K562 (cell line): ENCODE data around the gene RPL3. TPM values are rescaled to one million over a fixed set of nuclear protein-coding genes. Genes with fewer than 3 reads are reported as not detected.

ENCODE experiments used
- ATAC-seq: fragments of 200-7000 bp; cut with Tn5 transposase; 3 replicates; pipeline ENCODE4 v1.9.1; 2020; ENCODE audit warnings: moderate library complexity
- BruUV-seq: library from RNA; stranded (reverse); fragments of 400-500 nt; replicated peaks from 2 replicates; lab custom pipeline; 2021; lab: Mats Ljungman, UMichigan
- CTCF ChIA-PET: fragments of 300-600 bp; formaldehyde crosslinking; extraction: SDS; loops from one replicate; lab custom pipeline; 2021; ENCODE audit warnings: low intra/inter-chr PET ratio; lab: Yijun Ruan, JAX
- POLR2A ChIA-PET: fragments of 300-600, 350-650 bp; sonication (Branson Sonifier 250); formaldehyde crosslinking; extraction: SDS; loops from one replicate; lab custom pipeline; 2021; ENCODE audit warnings: antibody characterized with exemption, inconsistent platforms; lab: Yijun Ruan, JAX
- DNase-seq, 4 experiments: peaks; one replicate each; pipeline versions ENCODE4 v3.0.0 to v3.0.0-alpha.2; 2011 to 2018; ENCODE audit warnings: low spot score in 3 of 4, mixed read lengths in 3 of 4; ENCODE audit errors: extremely low read depth in 1 of 4
- FAIRE-seq: peaks from 2 replicates; lab custom pipeline; 2011; peaks lifted over from hg19 to GRCh38; lab: Jason Lieb, UNC
- H2AFZ ChIP-seq: 2 replicates; pipeline ENCODE4 v1.6.0; 2011; ENCODE audit warnings: low read depth, low read length, control low read depth, inconsistent platforms
- H3K27ac ChIP-seq: fragments of 200-600 bp; 3 replicates; pipeline ENCODE4 v1.8.0; 2011; ENCODE audit warnings: low read depth, mild to moderate bottlenecking, control low read depth, inconsistent platforms, low read length, moderate library complexity, mixed read lengths; ENCODE audit errors: extremely low read depth
- H3K27me3 ChIP-seq, 2 experiments: fragments of 300-600 bp in 1 of 2; 2 replicates in 1 of 2; 3 replicates in 1 of 2; pipeline versions ENCODE4 v1.6.0 to v1.8.0; 2011; ENCODE audit warnings: inconsistent platforms in 2 of 2, low read length in 2 of 2, mild to moderate bottlenecking in 1 of 2, mixed read lengths in 1 of 2, moderate library complexity in 1 of 2; ENCODE audit not compliant: control insufficient read depth in 2 of 2, insufficient read depth in 2 of 2
- H3K36me3 ChIP-seq: fragments of 300-600 bp; 3 replicates; pipeline ENCODE4 v1.8.0; 2011; ENCODE audit warnings: mild to moderate bottlenecking, low read length, inconsistent platforms; ENCODE audit not compliant: control insufficient read depth, insufficient read depth
- H3K4me1 ChIP-seq, 2 experiments: fragments of 200-600 bp in 1 of 2; replicated peaks in 1 of 2; 2 replicates in 1 of 2; 3 replicates in 1 of 2; pipeline versions ENCODE4 v1.5.1 to v1.8.0; 2011; ENCODE audit warnings: inconsistent platforms in 2 of 2, low read length in 2 of 2, mild to moderate bottlenecking in 1 of 2, mixed read lengths in 1 of 2, moderate library complexity in 1 of 2; ENCODE audit not compliant: control insufficient read depth in 2 of 2, insufficient read depth in 2 of 2
- H3K4me2 ChIP-seq: 2 replicates; pipeline ENCODE4 v1.6.1; 2011; ENCODE audit warnings: low read length, control low read depth, inconsistent platforms, mixed read lengths; ENCODE audit not compliant: insufficient read depth
- H3K4me3 ChIP-seq: fragments of 200-600 bp; sonication (generic), shearing (Covaris generic); 2 replicates; pipeline ENCODE4 v1.5.1; 2016; ENCODE audit warnings: control low read depth, inconsistent platforms
- H3K79me2 ChIP-seq: fragments of 200-600 bp; 3 replicates; pipeline ENCODE4 v1.8.0; 2011; ENCODE audit warnings: low read length, inconsistent platforms; ENCODE audit not compliant: control insufficient read depth, insufficient read depth
- H3K9ac ChIP-seq, 2 experiments: 2 replicates each; pipeline versions ENCODE4 v1.6.0 to v1.6.1; 2011; ENCODE audit warnings: low read depth in 2 of 2, low read length in 2 of 2, control low read depth in 1 of 2, inconsistent platforms in 1 of 2, mild to moderate bottlenecking in 1 of 2, mixed read lengths in 1 of 2; ENCODE audit not compliant: insufficient read depth in 1 of 2
- H3K9me1 ChIP-seq: one replicate; pipeline ENCODE4 v1.6.0; 2011; ENCODE audit warnings: inconsistent platforms, mild to moderate bottlenecking, low read length, moderate library complexity; ENCODE audit not compliant: control insufficient read depth, insufficient read depth
- H3K9me3 ChIP-seq: replicated peaks from 2 replicates; pipeline ENCODE4 v1.5.1; 2011; ENCODE audit warnings: low read depth, low read length, inconsistent platforms; ENCODE audit not compliant: control insufficient read depth, insufficient read depth
- H4K20me1 ChIP-seq: replicated peaks from 2 replicates; pipeline ENCODE4 v1.6.1; 2011; ENCODE audit warnings: low read length, inconsistent platforms, mixed read lengths; ENCODE audit not compliant: control insufficient read depth, insufficient read depth
- CBX8 ChIP-seq: fragments of 200-600 bp; sonication (generic); IDR thresholded peaks from 2 replicates; pipeline ENCODE4 v1.6.1; 2012; ENCODE audit warnings: borderline replicate concordance, mixed run types, low read depth, mild to moderate bottlenecking, moderate library complexity, mixed read lengths, low read length, control low read depth, inconsistent platforms; ENCODE audit not compliant: poor library complexity, severe bottlenecking; ENCODE audit errors: extremely low read depth
- HLTF ChIP-seq: fragments of 450-650 bp; IDR thresholded peaks from 2 replicates; pipeline ENCODE4 v1.6.1; 2016
- HMG20B ChIP-seq: fragments of 250-450 bp; sonication (Bioruptor Pico); IDR thresholded peaks from 2 replicates; pipeline ENCODE4 v1.5.0; 2021; ENCODE audit warnings: mild to moderate bottlenecking
- HMGN3 ChIP-seq: IDR thresholded peaks from 2 replicates; pipeline ENCODE4 v1.6.1; 2011; ENCODE audit warnings: borderline replicate concordance, low read depth, mild to moderate bottlenecking, mixed read lengths, low read length; ENCODE audit not compliant: insufficient read length; ENCODE audit errors: extremely low read depth
- MEIS2 ChIP-seq: fragments of 450-650 bp; IDR thresholded peaks from 2 replicates; pipeline ENCODE4 v1.6.1; 2014; ENCODE audit warnings: mild to moderate bottlenecking; ENCODE audit not compliant: partially characterized antibody
- NFRKB ChIP-seq: fragments of 450-650 bp; IDR thresholded peaks from 2 replicates; pipeline ENCODE4 v1.6.1; 2016; ENCODE audit warnings: low read depth
- NR2C1 ChIP-seq, 2 experiments: fragments of 450-650 bp; IDR thresholded peaks; 2 replicates each; pipeline ENCODE4 v1.6.1; 2017; ENCODE audit warnings: mild to moderate bottlenecking in 2 of 2, antibody characterized with exemption in 1 of 2, inconsistent platforms in 1 of 2, missing compliant biosample characterization in 1 of 2, missing genetic modification characterization in 1 of 2
- RAD51 ChIP-seq: fragments of 450-650 bp; IDR thresholded peaks from 2 replicates; pipeline ENCODE4 v1.7.1; 2016; ENCODE audit warnings: low read depth, mild to moderate bottlenecking, borderline replicate concordance
- SLC30A9 ChIP-seq: fragments of 250-450 bp; sonication (Bioruptor Pico); IDR thresholded peaks from 2 replicates; pipeline ENCODE4 v1.8.0; 2022; ENCODE audit warnings: mild to moderate bottlenecking, moderate library complexity
- SRSF7 ChIP-seq: fragments of 200-400 bp; formaldehyde crosslinking; optimal IDR thresholded peaks from 2 replicates; pipeline ENCODE3; 2017; ENCODE audit warnings: mild to moderate bottlenecking, low read depth, low read length
- TCFL5 ChIP-seq: fragments of 250-450 bp; sonication (Bioruptor Pico); conservative IDR thresholded peaks from 2 replicates; pipeline ENCODE4 v1.6.1; 2021; ENCODE audit warnings: mild to moderate bottlenecking, moderate library complexity, matching md5 sums
- ZNF551 ChIP-seq: fragments of 250-450 bp; sonication (Bioruptor Pico); IDR thresholded peaks from 2 replicates; pipeline ENCODE4 v1.5.0; 2021; ENCODE audit warnings: mild to moderate bottlenecking, moderate library complexity
- WGBS: fragments of 100-300 bp; shearing (Covaris generic); methylation state at CpG from one replicate; pipeline ENCODE4 v1.1.6; 2016; ENCODE audit warnings: low coverage, mixed read lengths; ENCODE audit not compliant: insufficient coverage; ENCODE audit errors: missing lambda C conversion rate; 5-methylcytosine and 5-hydroxymethylcytosine counted together
- in situ Hi-C: fragments of 300-500 bp; cut with MboI; formaldehyde crosslinking; loops from 4 replicates; pipeline ENCODE4 v1.15.0; 2018; ENCODE audit warnings: inconsistent platforms, mixed read lengths
- intact Hi-C: fragments of 100-400 bp; cut with micrococcal nuclease; formaldehyde crosslinking; loops from 2 replicates; pipeline ENCODE4 v1.14.2; 2022
- polyA plus RNA-seq, 8 experiments: library from polyadenylated mRNA; depleted of rRNA in 4 of 8; stranded (reverse) in 5 of 8; unstranded in 3 of 8; fragments of >200 nt; fragmentation: Nextera tagmentation in 2 of 8; fragmentation: Illumina TruSeq in 1 of 8; extraction: Ambion mirVana in 2 of 8; extraction: Trizol in 1 of 8; gene quantifications; 2 replicates each; pipeline versions ENCODE4 v1.2.1 to v1.2.3, GENCODE V29; 2011 to 2014; ENCODE audit warnings: inconsistent platforms in 1 of 8, missing spikeins in 1 of 8
- total RNA-seq, 7 experiments: library from RNA; depleted of rRNA in 6 of 7; stranded (reverse); fragments of >200 nt in 6 of 7; fragmentation: Illumina TruSeq in 2 of 7; extraction: Trizol in 2 of 7; gene quantifications; 2 replicates each; pipeline versions ENCODE4 v1.2.1 to v1.2.3, GENCODE V29; 2011 to 2021; ENCODE audit warnings: low replicate concordance in 1 of 7
- TF ChIP-seq, protein P1 (sequence below): fragments of 450-650 bp; formaldehyde crosslinking; IDR thresholded peaks from 2 replicates; pipeline ENCODE4 v1.4.0; 2022; ENCODE audit warnings: missing genetic modification characterization
- TF ChIP-seq, protein P2 (sequence below), 2 experiments: IDR thresholded peaks in 1 of 2; conservative IDR thresholded peaks in 1 of 2; 2 replicates each; pipeline ENCODE4 v1.6.1; 2016; ENCODE audit warnings: low read depth in 2 of 2, mild to moderate bottlenecking in 1 of 2, missing compliant biosample characterization in 1 of 2, missing genetic modification characterization in 1 of 2, moderate library complexity in 1 of 2
- TF ChIP-seq, protein P3 (sequence below): sonication (generic); formaldehyde crosslinking; IDR thresholded peaks from 2 replicates; pipeline ENCODE4 v1.8.0; 2022; ENCODE audit warnings: mild to moderate bottlenecking, low read depth, missing genetic modification reagents
- TF ChIP-seq, protein P4 (sequence below): sonication (generic); formaldehyde crosslinking; IDR thresholded peaks from 2 replicates; pipeline ENCODE4 v1.8.0; 2023; ENCODE audit warnings: mild to moderate bottlenecking, missing genetic modification reagents

The RPL3 gene
- total and polyA plus RNA-seq, 9 of the 15 experiments (the other 6 are each of a cell fraction or from before 2014, with no cell fraction given): 1,624 to 4,066 (median 2,565) TPM

DNA sequence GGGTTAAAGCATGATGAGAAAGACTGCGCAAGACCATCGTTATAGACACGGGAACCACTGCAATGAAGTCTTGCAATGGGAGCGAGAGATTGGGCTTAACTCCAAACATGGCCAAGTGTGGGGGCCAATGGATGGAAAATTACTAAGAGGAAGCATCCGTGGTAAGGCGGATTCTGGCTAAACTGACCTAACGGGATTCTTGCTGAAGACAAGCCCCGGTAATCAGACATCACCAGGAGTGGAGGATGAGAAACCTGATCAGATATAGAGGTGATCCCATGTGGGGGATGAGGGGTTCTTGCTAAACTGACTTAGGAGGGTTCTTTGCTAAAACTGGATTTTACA, 24.6 kb upstream of the RPL3 start:
- H3K9me1 ChIP-seq: no peaks in the 10 kb centered on the region
- no peak overlapping the region for H3K9ac ChIP-seq
- H3K36me3 ChIP-seq: no peaks in the 10 kb centered on the region
- 9% methylated on average over 8 of the region's 8 CpGs for WGBS
- ChIA-PET POLR2A (interaction anchor here (0.6 to 2.1 kb wide), 8 partner anchors 9 to 185 kb away, joined by 3 to 20 read pairs (median 4); partner anchors contain the start of genes ATF4 and RPL3), CTCF (interaction anchor here (0.9 kb wide), 1 partner anchor 186 kb away, joined by 4 read pairs; no protein-coding TSS in a partner anchor)
- BruUV-seq: no TSS peak
- intact Hi-C loops (no loop called here), in situ Hi-C loops (no loop called here)
- peak overlapping the region; percentile 52 for H2AFZ ChIP-seq
- ATAC-seq (peak; percentile 37), DNase-seq (peak in 1 of 4 experiments; percentile 27), FAIRE-seq (peak; percentile 19)
- H3K9me3 ChIP-seq: no peaks in the 10 kb centered on the region
- H3K27ac ChIP-seq: no peak overlapping the region
- peaks cover 4 to 7% of the 10 kb centered on the region in 2 experiments; a peak in 4 of 5 replicates for H3K4me1 ChIP-seq
- peak overlapping the region; percentile 63; the same call in 1 of the 2 replicates for H3K4me2 ChIP-seq
- H4K20me1 ChIP-seq: no peaks in the 10 kb centered on the region
- no peaks in the 10 kb centered on the region for H3K79me2 ChIP-seq
- no peak overlapping the region for H3K4me3 ChIP-seq
- H3K27me3 ChIP-seq: no peaks in the 10 kb centered on the region
- TF ChIP-seq NR2C1 (IDR thresholded peaks at IDR 0.05) (no peak), NR2C1 (tag; IDR thresholded peaks at IDR 0.05) (no peak), HMGN3 (no peak), HLTF (no peak), SRSF7 (no peak), CBX8 (no peak), NFRKB (no peak), ZNF551 (CRISPR knock-in tag) (no peak), TCFL5 (CRISPR knock-in tag) (no peak), RAD51 (no peak), SLC30A9 (CRISPR knock-in tag) (no peak), HMG20B (no peak), MEIS2 (no peak)
- TF ChIP-seq, protein P1, sequence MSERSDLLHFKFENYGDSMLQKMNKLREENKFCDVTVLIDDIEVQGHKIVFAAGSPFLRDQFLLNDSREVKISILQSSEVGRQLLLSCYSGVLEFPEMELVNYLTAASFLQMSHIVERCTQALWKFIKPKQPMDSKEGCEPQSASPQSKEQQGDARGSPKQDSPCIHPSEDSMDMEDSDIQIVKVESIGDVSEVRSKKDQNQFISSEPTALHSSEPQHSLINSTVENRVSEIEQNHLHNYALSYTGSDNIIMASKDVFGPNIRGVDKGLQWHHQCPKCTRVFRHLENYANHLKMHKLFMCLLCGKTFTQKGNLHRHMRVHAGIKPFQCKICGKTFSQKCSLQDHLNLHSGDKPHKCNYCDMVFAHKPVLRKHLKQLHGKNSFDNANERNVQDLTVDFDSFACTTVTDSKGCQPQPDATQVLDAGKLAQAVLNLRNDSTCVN (CRISPR knock-in tag): no peak
- TF ChIP-seq, protein P2, sequence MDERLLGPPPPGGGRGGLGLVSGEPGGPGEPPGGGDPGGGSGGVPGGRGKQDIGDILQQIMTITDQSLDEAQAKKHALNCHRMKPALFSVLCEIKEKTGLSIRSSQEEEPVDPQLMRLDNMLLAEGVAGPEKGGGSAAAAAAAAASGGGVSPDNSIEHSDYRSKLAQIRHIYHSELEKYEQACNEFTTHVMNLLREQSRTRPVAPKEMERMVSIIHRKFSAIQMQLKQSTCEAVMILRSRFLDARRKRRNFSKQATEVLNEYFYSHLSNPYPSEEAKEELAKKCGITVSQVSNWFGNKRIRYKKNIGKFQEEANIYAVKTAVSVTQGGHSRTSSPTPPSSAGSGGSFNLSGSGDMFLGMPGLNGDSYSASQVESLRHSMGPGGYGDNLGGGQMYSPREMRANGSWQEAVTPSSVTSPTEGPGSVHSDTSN (CRISPR knock-in tag; IDR thresholded peaks at IDR 0.05; ENCODE audit: low read depth): no peak
- TF ChIP-seq, protein P2 (tag; conservative IDR thresholded peaks at IDR 0.05; ENCODE audit: low read depth): no peak
- TF ChIP-seq, protein P3, sequence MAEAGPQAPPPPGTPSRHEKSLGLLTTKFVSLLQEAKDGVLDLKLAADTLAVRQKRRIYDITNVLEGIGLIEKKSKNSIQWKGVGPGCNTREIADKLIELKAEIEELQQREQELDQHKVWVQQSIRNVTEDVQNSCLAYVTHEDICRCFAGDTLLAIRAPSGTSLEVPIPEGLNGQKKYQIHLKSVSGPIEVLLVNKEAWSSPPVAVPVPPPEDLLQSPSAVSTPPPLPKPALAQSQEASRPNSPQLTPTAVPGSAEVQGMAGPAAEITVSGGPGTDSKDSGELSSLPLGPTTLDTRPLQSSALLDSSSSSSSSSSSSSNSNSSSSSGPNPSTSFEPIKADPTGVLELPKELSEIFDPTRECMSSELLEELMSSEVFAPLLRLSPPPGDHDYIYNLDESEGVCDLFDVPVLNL (CRISPR knock-in tag): no peak
- TF ChIP-seq, protein P4, sequence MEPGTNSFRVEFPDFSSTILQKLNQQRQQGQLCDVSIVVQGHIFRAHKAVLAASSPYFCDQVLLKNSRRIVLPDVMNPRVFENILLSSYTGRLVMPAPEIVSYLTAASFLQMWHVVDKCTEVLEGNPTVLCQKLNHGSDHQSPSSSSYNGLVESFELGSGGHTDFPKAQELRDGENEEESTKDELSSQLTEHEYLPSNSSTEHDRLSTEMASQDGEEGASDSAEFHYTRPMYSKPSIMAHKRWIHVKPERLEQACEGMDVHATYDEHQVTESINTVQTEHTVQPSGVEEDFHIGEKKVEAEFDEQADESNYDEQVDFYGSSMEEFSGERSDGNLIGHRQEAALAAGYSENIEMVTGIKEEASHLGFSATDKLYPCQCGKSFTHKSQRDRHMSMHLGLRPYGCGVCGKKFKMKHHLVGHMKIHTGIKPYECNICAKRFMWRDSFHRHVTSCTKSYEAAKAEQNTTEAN (CRISPR knock-in tag): no peak
